Neural progenitor cell (in vitro differentiated cells): ENCODE measurements around the gene CDKL5. TPM values are rescaled to one million over a fixed set of nuclear protein-coding genes. Genes with fewer than 3 reads are reported as not detected.

Source experiments
- DNase-seq: peaks from one replicate; pipeline ENCODE4 v3.0.0-alpha.2; 2016; ENCODE audit warnings: low spot score
- H2AFZ ChIP-seq: fragments of 200-600 bp; sonication (generic); replicated peaks from 2 replicates; pipeline ENCODE4 v1.6.1; 2016; ENCODE audit warnings: antibody characterized with exemption
- H3F3A ChIP-seq: fragments of 200-600 bp; sonication (generic); 2 replicates; pipeline ENCODE4 v1.6.1; 2016; ENCODE audit warnings: antibody characterized with exemption, low read depth
- H3K27ac ChIP-seq: fragments of 200-600 bp; sonication (generic); 2 replicates; pipeline ENCODE4 v1.5.1; 2016; ENCODE audit warnings: mild to moderate bottlenecking
- H3K27me3 ChIP-seq: fragments of 200-600 bp; sonication (generic); 2 replicates; pipeline ENCODE4 v1.6.1; 2016; ENCODE audit warnings: mild to moderate bottlenecking, moderate library complexity
- H3K36me3 ChIP-seq: fragments of 200-600 bp; sonication (generic); 2 replicates; pipeline ENCODE4 v1.5.1; 2016
- H3K4me1 ChIP-seq: fragments of 200-600 bp; sonication (generic); 2 replicates; pipeline ENCODE4 v1.6.1; 2016; ENCODE audit warnings: mixed run types
- H3K4me2 ChIP-seq: fragments of 200-600 bp; sonication (generic); 2 replicates; pipeline ENCODE4 v1.6.1; 2016
- H3K4me3 ChIP-seq: fragments of 200-600 bp; sonication (generic); 2 replicates; pipeline ENCODE4 v1.5.1; 2016
- H3K79me2 ChIP-seq: fragments of 200-600 bp; sonication (generic); 2 replicates; pipeline ENCODE4 v1.6.1; 2016; ENCODE audit warnings: low read depth
- H3K9ac ChIP-seq: fragments of 200-600 bp; sonication (generic); 2 replicates; pipeline ENCODE4 v1.6.1; 2016
- H3K9me3 ChIP-seq: fragments of 200-600 bp; sonication (generic); 2 replicates; pipeline ENCODE4 v1.5.1; 2016; ENCODE audit warnings: low read depth
- H4K20me1 ChIP-seq: fragments of 200-600 bp; sonication (generic); 2 replicates; pipeline ENCODE4 v1.6.1; 2016; ENCODE audit warnings: low read depth
- H3K27ac Mint-ChIP-seq: 3 replicates; pipeline ENCODE4 v1.8.0; 2021; ENCODE audit warnings: mixed read lengths
- H3K27me3 Mint-ChIP-seq: 2 replicates; pipeline ENCODE4 v1.8.0; 2022; ENCODE audit warnings: low read depth, mild to moderate bottlenecking, inconsistent platforms, moderate library complexity, mixed read lengths; ENCODE audit not compliant: insufficient read depth
- H3K36me3 Mint-ChIP-seq: 3 replicates; pipeline ENCODE4 v1.8.0; 2021; ENCODE audit warnings: mixed read lengths
- H3K4me1 Mint-ChIP-seq: 3 replicates; pipeline ENCODE4 v1.8.0; 2021; ENCODE audit warnings: mixed read lengths
- H3K4me3 Mint-ChIP-seq: 3 replicates; pipeline ENCODE4 v1.8.0; 2021; ENCODE audit warnings: mild to moderate bottlenecking, moderate library complexity, mixed read lengths
- H3K9me3 Mint-ChIP-seq: 3 replicates; pipeline ENCODE4 v1.8.0; 2020; ENCODE audit warnings: mixed read lengths
- CTCF ChIP-seq: fragments of 200-600 bp; sonication (generic); IDR thresholded peaks from 2 replicates; pipeline ENCODE4 v1.5.1; 2017; ENCODE audit warnings: antibody characterized with exemption, mild to moderate bottlenecking
- EZH2 ChIP-seq: fragments of 200-600 bp; sonication (generic); IDR thresholded peaks from 2 replicates; pipeline ENCODE4 v1.6.1; 2017; ENCODE audit warnings: antibody characterized with exemption, mild to moderate bottlenecking, moderate library complexity
- EZH2phosphoT487 ChIP-seq: fragments of 200-600 bp; sonication (generic); IDR thresholded peaks from 2 replicates; pipeline ENCODE4 v1.6.1; 2017; ENCODE audit warnings: antibody characterized with exemption
- total RNA-seq: library from RNA; depleted of rRNA; stranded (reverse); fragments of >200 nt; gene quantifications from 2 replicates; pipeline ENCODE4 v1.2.3, GENCODE V29; 2015; ENCODE audit warnings: low replicate concordance

The CDKL5 gene
- total RNA-seq, 1 donor from 2014 or later, result 8.6 TPM

- no peaks in the 10 kb centered on the region for H3K79me2 ChIP-seq
- no peaks in the 10 kb centered on the region for H3K27me3 Mint-ChIP-seq
These were observed 188.7 kb downstream of the CDKL5 start for GRCh38 chrX:18613930-18614639.

GRCh38 chrX:18616688-18617406 is 191.4 kb downstream of the CDKL5 start:
- no peak overlapping the region for H2AFZ ChIP-seq
- TF ChIP-seq CTCF, result no peak
- no peak for TF ChIP-seq EZH2phosphoT487
- no peak for TF ChIP-seq EZH2
- no peaks in the 10 kb centered on the region for H3K27me3 Mint-ChIP-seq
- no peaks in the 10 kb centered on the region for H3K27me3 ChIP-seq
- H3K27ac ChIP-seq, result no peak overlapping the region
- peaks cover 16% of the 10 kb centered on the region for H3K4me1 Mint-ChIP-seq
- H3K36me3 Mint-ChIP-seq, result no peaks in the 10 kb centered on the region
- H3K27ac Mint-ChIP-seq, result no peak overlapping the region
- no peaks in the 10 kb centered on the region for H3F3A ChIP-seq
- H3K36me3 ChIP-seq, result no peaks in the 10 kb centered on the region
- no peak overlapping the region for H3K4me2 ChIP-seq
- DNase-seq, result no peak
- no peak overlapping the region for H3K9ac ChIP-seq
- no peaks in the 10 kb centered on the region for H3K9me3 ChIP-seq
- no peaks in the 10 kb centered on the region for H3K4me1 ChIP-seq
- no peak overlapping the region for H3K4me3 ChIP-seq
- H4K20me1 ChIP-seq, result no peaks in the 10 kb centered on the region
- no peak overlapping the region for H3K4me3 Mint-ChIP-seq
- peaks cover 2% of the 10 kb centered on the region for H3K9me3 Mint-ChIP-seq
- no peaks in the 10 kb centered on the region for H3K79me2 ChIP-seq

More at GRCh38 chrX:18613930-18614639, 188.7 kb downstream of the CDKL5 start:
- no peak overlapping the region for H3K27ac ChIP-seq
- no peak overlapping the region for H3K4me2 ChIP-seq
- Mint-ChIP-seq H3K4me3 (no peak overlapping the region), H3K4me1 (peaks cover 8% of the 10 kb centered on the region), H3K9me3 (peaks cover 2% of the 10 kb centered on the region), H3K36me3 (peaks cover 7% of the 10 kb centered on the region), H3K27ac (no peak overlapping the region)
- DNase-seq, result no peak
- no peaks in the 10 kb centered on the region for H3F3A ChIP-seq
- H4K20me1 ChIP-seq, result no peaks in the 10 kb centered on the region
- TF ChIP-seq CTCF (no peak), EZH2phosphoT487 (no peak), EZH2 (no peak)
- no peaks in the 10 kb centered on the region for H3K4me1 ChIP-seq
- no peak overlapping the region for H3K9ac ChIP-seq
- no peak overlapping the region for H2AFZ ChIP-seq
- no peaks in the 10 kb centered on the region for H3K27me3 ChIP-seq
- no peak overlapping the region for H3K4me3 ChIP-seq
- no peaks in the 10 kb centered on the region for H3K36me3 ChIP-seq
- no peaks in the 10 kb centered on the region for H3K9me3 ChIP-seq

GRCh38 chrX:18617407-18617750 is 192.0 kb downstream of the CDKL5 start:
- Mint-ChIP-seq H3K9me3 (peaks cover 2% of the 10 kb centered on the region), H3K4me3 (no peak overlapping the region), H3K27ac (no peak overlapping the region), H3K27me3 (no peaks in the 10 kb centered on the region), H3K4me1 (peaks cover 16% of the 10 kb centered on the region), H3K36me3 (no peaks in the 10 kb centered on the region)
- peak; percentile 6 for DNase-seq
- H3F3A ChIP-seq, result no peaks in the 10 kb centered on the region
- H3K27me3 ChIP-seq, result no peaks in the 10 kb centered on the region
- no peak overlapping the region for H3K4me3 ChIP-seq
- H3K79me2 ChIP-seq, result no peaks in the 10 kb centered on the region
- H3K4me1 ChIP-seq, result no peaks in the 10 kb centered on the region
- H4K20me1 ChIP-seq, result no peaks in the 10 kb centered on the region
- no peak overlapping the region for H2AFZ ChIP-seq
- no peaks in the 10 kb centered on the region for H3K36me3 ChIP-seq
- H3K4me2 ChIP-seq, result no peak overlapping the region
- no peak overlapping the region for H3K9ac ChIP-seq
- H3K27ac ChIP-seq, result no peak overlapping the region
- H3K9me3 ChIP-seq, result no peaks in the 10 kb centered on the region
- TF ChIP-seq CTCF (no peak), EZH2 (no peak), EZH2phosphoT487 (no peak)
